SK-N-SH (cell line): ENCODE measurements around the gene JKAMP.
A peak's percentile ranks its signal among the peaks of the same experiment; 100 is the strongest.

Experiments
- CTCF ChIP-seq: fragments of 200-600 bp; sonication (generic); IDR thresholded peaks from 2 replicates; pipeline ENCODE4 v1.6.1; 2017; ENCODE audit warnings: antibody characterized with exemption, mild to moderate bottlenecking, moderate library complexity
- EP300 ChIP-seq, 2 experiments: IDR thresholded peaks; 2 replicates each; pipeline versions ENCODE4 v1.4.0 to v1.6.1; 2012; ENCODE audit warnings: borderline replicate concordance in 1 of 2, low read depth in 1 of 2, low read length in 1 of 2
- FOXJ3 ChIP-seq: sonication (generic); formaldehyde crosslinking; IDR thresholded peaks from 2 replicates; pipeline ENCODE4 v1.5.1; 2020; ENCODE audit warnings: mild to moderate bottlenecking, missing genetic modification reagents
- NRF1 ChIP-seq: IDR thresholded peaks from 2 replicates; pipeline ENCODE4 v1.6.1; 2012; ENCODE audit warnings: low read depth, mild to moderate bottlenecking, low read length
- PBX3 ChIP-seq: IDR thresholded peaks from 2 replicates; pipeline ENCODE4; 2012
- RAD21 ChIP-seq: IDR thresholded peaks from 2 replicates; pipeline ENCODE4 v1.6.1; 2012; ENCODE audit warnings: mild to moderate bottlenecking, low read length
- REST ChIP-seq: IDR thresholded peaks from 2 replicates; pipeline ENCODE4 v1.6.1; 2012; ENCODE audit warnings: mild to moderate bottlenecking, low read depth, low read length, moderate library complexity
- RFX5 ChIP-seq: IDR thresholded peaks from 2 replicates; pipeline ENCODE4 v1.6.1; 2012; ENCODE audit warnings: mild to moderate bottlenecking, improper control_type of control experiment, low read length
- SIN3A ChIP-seq: IDR thresholded peaks from 2 replicates; pipeline ENCODE4 v1.6.1; 2012; ENCODE audit warnings: low read depth, mild to moderate bottlenecking, low read length, moderate library complexity, borderline replicate concordance
- TAF1 ChIP-seq: IDR thresholded peaks from 2 replicates; pipeline ENCODE4 v1.6.1; 2012; ENCODE audit warnings: low read depth, mild to moderate bottlenecking, low read length, moderate library complexity, borderline replicate concordance
- TEAD4 ChIP-seq: IDR thresholded peaks from 2 replicates; pipeline ENCODE4 v1.4.0; 2012; ENCODE audit warnings: mild to moderate bottlenecking, borderline replicate concordance; ENCODE audit not compliant: insufficient read depth
- YY1 ChIP-seq: IDR thresholded peaks from 2 replicates; pipeline ENCODE4 v1.4.0; 2012; ENCODE audit warnings: low read depth, mild to moderate bottlenecking
- ZBTB33 ChIP-seq: IDR thresholded peaks from 2 replicates; pipeline ENCODE4 v1.4.0; 2012; ENCODE audit warnings: low read depth, borderline replicate concordance

- TF ChIP-seq CTCF (no peak), EP300 (IDR thresholded peaks at IDR 0.05; ENCODE audit: borderline replicate concordance in 1 of 2, low read depth in 1 of 2, low read length in 1 of 2) (no peak), REST (no peak), RFX5 (no peak), YY1 (no peak), FOXJ3 (no peak), RAD21 (no peak), SIN3A (no peak), ZBTB33 (no peak), NRF1 (0 out of 2 replicates have a peak, but pooled peaks have one; percentile 5), PBX3 (peak; percentile 18; the same call in 1 of the 2 replicates), TAF1 (no peak; the same call in 1 of the 2 replicates), TEAD4 (no peak)
Observed at GRCh38 chr14:59484639-59485175, 390 bp downstream of the JKAMP start.
